Esophagus squamous epithelium (tissue), 5 donors: ENCODE data around the gene ADAMTS2. TPM values are rescaled to one million over a fixed set of nuclear protein-coding genes. Genes with fewer than 3 reads are reported as not detected.

Source experiments
- DNase-seq: peaks from one replicate; lab custom pipeline; 2025; lab: John Stamatoyannopoulos, UW
- H3K27ac ChIP-seq, 4 donors: fragments of 200-600 bp; sonication (generic); one replicate each; pipeline ENCODE4 v1.5.1; 2016 to 2019; ENCODE audit warnings: mild to moderate bottlenecking in 1 of 4
- H3K27me3 ChIP-seq, 4 donors: fragments of 200-600 bp; sonication (generic); 1 replicate in 3 of 4; 2 replicates in 1 of 4; pipeline versions ENCODE4 v1.5.1 to v1.6.0; 2017 to 2021; ENCODE audit warnings: antibody characterized with exemption in 1 of 4
- H3K36me3 ChIP-seq, 3 donors: fragments of 200-600 bp; sonication (generic); one replicate each; pipeline ENCODE4 v1.5.1; 2016 to 2019
- H3K4me1 ChIP-seq, 3 donors: fragments of 200-600 bp; sonication (generic); one replicate each; pipeline ENCODE4 v1.5.1; 2017 to 2019
- H3K4me3 ChIP-seq, 4 donors: fragments of 200-600 bp; sonication (generic); 1 replicate in 3 of 4; 2 replicates in 1 of 4; pipeline ENCODE4 v1.5.1; 2016 to 2019; ENCODE audit warnings: mild to moderate bottlenecking in 2 of 4, moderate library complexity in 1 of 4
- H3K9me3 ChIP-seq, 3 donors: fragments of 200-600 bp; sonication (generic); one replicate each; pipeline ENCODE4 v1.5.1; 2016 to 2019
- POLR2A ChIP-seq, 4 donors: fragments of 450-650 bp; IDR thresholded peaks; one replicate each; pipeline ENCODE4 v1.6.1; 2017; ENCODE audit warnings: antibody characterized with exemption in 4 of 4, mild to moderate bottlenecking in 4 of 4, moderate library complexity in 3 of 4
- WGBS, 2 donors: methylation state at CpG; one replicate each; pipeline ENCODE4 v1.1.5; 2018; 5-methylcytosine and 5-hydroxymethylcytosine counted together
- intact Hi-C: fragments of 100-400 bp; cut with DNase I; formaldehyde crosslinking; loops from one replicate; pipeline ENCODE4 v1.15.0; 2022
- total RNA-seq, 4 donors: library from RNA; depleted of rRNA; stranded (reverse); fragments of >200 nt; gene quantifications; one replicate each; pipeline ENCODE4 v1.1.0, GENCODE V29; 2016
- TF ChIP-seq, protein P1 (sequence below), 6 experiments: fragments of 450-650 bp in 4 of 6; fragments of 200-600 bp in 2 of 6; sonication (generic) in 2 of 6; IDR thresholded peaks; one replicate each; pipeline ENCODE4 v1.5.1; 2016 to 2019; ENCODE audit warnings: antibody characterized with exemption in 6 of 6, mild to moderate bottlenecking in 4 of 6, moderate library complexity in 4 of 6
- donor health status: DM: yes; HTN: yes; CAD: no.

ADAMTS2 gene
- total RNA-seq, 4 donors from 2014 or later = 1.3 to 10.3 (median 5.2) TPM

- TF ChIP-seq, protein P1, sequence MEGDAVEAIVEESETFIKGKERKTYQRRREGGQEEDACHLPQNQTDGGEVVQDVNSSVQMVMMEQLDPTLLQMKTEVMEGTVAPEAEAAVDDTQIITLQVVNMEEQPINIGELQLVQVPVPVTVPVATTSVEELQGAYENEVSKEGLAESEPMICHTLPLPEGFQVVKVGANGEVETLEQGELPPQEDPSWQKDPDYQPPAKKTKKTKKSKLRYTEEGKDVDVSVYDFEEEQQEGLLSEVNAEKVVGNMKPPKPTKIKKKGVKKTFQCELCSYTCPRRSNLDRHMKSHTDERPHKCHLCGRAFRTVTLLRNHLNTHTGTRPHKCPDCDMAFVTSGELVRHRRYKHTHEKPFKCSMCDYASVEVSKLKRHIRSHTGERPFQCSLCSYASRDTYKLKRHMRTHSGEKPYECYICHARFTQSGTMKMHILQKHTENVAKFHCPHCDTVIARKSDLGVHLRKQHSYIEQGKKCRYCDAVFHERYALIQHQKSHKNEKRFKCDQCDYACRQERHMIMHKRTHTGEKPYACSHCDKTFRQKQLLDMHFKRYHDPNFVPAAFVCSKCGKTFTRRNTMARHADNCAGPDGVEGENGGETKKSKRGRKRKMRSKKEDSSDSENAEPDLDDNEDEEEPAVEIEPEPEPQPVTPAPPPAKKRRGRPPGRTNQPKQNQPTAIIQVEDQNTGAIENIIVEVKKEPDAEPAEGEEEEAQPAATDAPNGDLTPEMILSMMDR (IDR thresholded peaks at IDR 0.05) = no peak
- TF ChIP-seq POLR2A (IDR thresholded peaks at IDR 0.05) = no peak
- intact Hi-C loops = no loop called here
- peaks cover 0 to 7% (median 0%) of the 10 kb centered on the region in 3 donors for H3K4me1 ChIP-seq
- H3K27ac ChIP-seq = no peak overlapping the region
- no peaks in the 10 kb centered on the region for H3K36me3 ChIP-seq
- DNase-seq = no peak
- WGBS, 2 donors = 70 to 77% methylated on average over 6 to 7 of the region's 16 CpGs
- H3K27me3 ChIP-seq = peaks cover 0 to 12% (median 0%) of the 10 kb centered on the region in 4 donors
- no peaks in the 10 kb centered on the region for H3K9me3 ChIP-seq
- H3K4me3 ChIP-seq = no peak overlapping the region
Observed at GRCh38 chr5:179185256-179185940, 159.9 kb downstream of the ADAMTS2 start.

- Histone ChIP-seq H3K4me3 (no peak overlapping the region), H3K9me3 (no peaks in the 10 kb centered on the region), H3K4me1 (peaks cover 0 to 7% (median 0%) of the 10 kb centered on the region in 3 donors), H3K36me3 (no peaks in the 10 kb centered on the region), H3K27ac (no peak overlapping the region), H3K27me3 (peaks cover 0 to 16% (median 0%) of the 10 kb centered on the region in 4 donors)
- intact Hi-C loops = no loop called here
- no peak for TF ChIP-seq POLR2A (IDR thresholded peaks at IDR 0.05)
- TF ChIP-seq, protein P1 (IDR thresholded peaks at IDR 0.05) = no peak
- 83 to 84% methylated on average over 5 to 6 of the region's 11 CpGs for WGBS, 2 donors
- no peak for DNase-seq
Observed at GRCh38 chr5:179184521-179185050, 160.7 kb downstream of the ADAMTS2 start.

GRCh38 chr5:179183481-179183880 is 161.8 kb downstream of the ADAMTS2 start:
- peaks cover 0 to 7% (median 0%) of the 10 kb centered on the region in 3 donors for H3K4me1 ChIP-seq
- H3K36me3 ChIP-seq = no peaks in the 10 kb centered on the region
- H3K4me3 ChIP-seq = no peak overlapping the region
- intact Hi-C loops = no loop called here
- no peak overlapping the region for H3K27ac ChIP-seq
- TF ChIP-seq POLR2A (IDR thresholded peaks at IDR 0.05) = no peak
- TF ChIP-seq, protein P1 (IDR thresholded peaks at IDR 0.05) = no peak
- peaks cover 0 to 4% (median 0%) of the 10 kb centered on the region in 3 donors for H3K9me3 ChIP-seq
- DNase-seq = no peak
- peaks cover 0 to 16% (median 0%) of the 10 kb centered on the region in 4 donors for H3K27me3 ChIP-seq

GRCh38 chr5:179182601-179183000 is 162.7 kb downstream of the ADAMTS2 start:
- DNase-seq = no peak
- H3K4me1 ChIP-seq = peaks cover 0 to 3% (median 0%) of the 10 kb centered on the region in 3 donors
- H3K4me3 ChIP-seq = no peak overlapping the region
- peaks cover 0 to 22% (median 0%) of the 10 kb centered on the region in 4 donors for H3K27me3 ChIP-seq
- intact Hi-C loops = no loop called here
- TF ChIP-seq, protein P1 (IDR thresholded peaks at IDR 0.05) = no peak
- no peak for TF ChIP-seq POLR2A (IDR thresholded peaks at IDR 0.05)
- peaks cover 0 to 5% (median 0%) of the 10 kb centered on the region in 3 donors for H3K9me3 ChIP-seq
- no peaks in the 10 kb centered on the region for H3K36me3 ChIP-seq
- 80 to 90% methylated on average over 1 to 6 of the region's 13 CpGs for WGBS, 2 donors
- H3K27ac ChIP-seq = no peak overlapping the region

GRCh38 chr5:179181988-179182387 is 163.3 kb downstream of the ADAMTS2 start:
- Histone ChIP-seq H3K27me3 (peaks cover 0 to 27% (median 0%) of the 10 kb centered on the region in 4 donors), H3K36me3 (no peaks in the 10 kb centered on the region), H3K4me3 (no peak overlapping the region), H3K4me1 (no peaks in the 10 kb centered on the region), H3K9me3 (peaks cover 0 to 5% (median 0%) of the 10 kb centered on the region in 3 donors), H3K27ac (no peak overlapping the region)
- no peak for DNase-seq
- 56 to 64% methylated on average over 4 to 6 of the region's 9 CpGs for whole genome bisulfite sequencing, 2 donors
- intact Hi-C loops = no loop called here
- TF ChIP-seq, protein P1 (IDR thresholded peaks at IDR 0.05) = no peak
- no peak for TF ChIP-seq POLR2A (IDR thresholded peaks at IDR 0.05)
